ENCODE results near the gene CFAP410.

GRCh38 chr21:44364151-44365053, 25.2 kb upstream of the CFAP410 start:
- no peak for TF ChIP-seq MAX (IDR thresholded peaks at IDR 0.05)
- TF ChIP-seq RAD21 (IDR thresholded peaks at IDR 0.05; ENCODE audit: low read depth) = no peak
- TF ChIP-seq NFIC (IDR thresholded peaks at IDR 0.05) = no peak
- no peak for TF ChIP-seq EP300 (IDR thresholded peaks at IDR 0.05; ENCODE audit: borderline replicate concordance)
- TF ChIP-seq TAF1 (IDR thresholded peaks at IDR 0.05; ENCODE audit: low read depth) = no peak
- TF ChIP-seq FOXM1 (IDR thresholded peaks at IDR 0.05; ENCODE audit: borderline replicate concordance, low read depth) = no peak
- TF ChIP-seq YY1 (IDR thresholded peaks at IDR 0.05; ENCODE audit: low read depth) = no peak
